Stomach (tissue), 9 donors: ENCODE results near the gene RNPEPL1. TPM values are rescaled to one million over a fixed set of nuclear protein-coding genes. Genes with fewer than 3 reads are reported as not detected.

Source experiments
- DNase-seq, 2 donors: peaks; one replicate each; pipeline versions ENCODE4 v3.0.0 to v3.0.0-alpha.2; 2013 to 2019
- H3K27ac ChIP-seq, 5 donors: fragments of 200-600 bp in 4 of 5; sonication (generic) in 4 of 5; one replicate each; pipeline ENCODE4 v1.5.1; 2013 to 2019; ENCODE audit warnings: mild to moderate bottlenecking in 1 of 5, moderate library complexity in 1 of 5
- H3K27me3 ChIP-seq, 3 donors: fragments of 200-600 bp; sonication (generic); one replicate each; pipeline ENCODE4 v1.5.1; 2017 to 2019; ENCODE audit warnings: mixed run types in 1 of 3
- H3K36me3 ChIP-seq, 4 donors: fragments of 200-600 bp; sonication (generic); 1 replicate in 3 of 4; 2 replicates in 1 of 4; pipeline ENCODE4 v1.5.1; 2016 to 2019
- H3K4me1 ChIP-seq, 4 donors: fragments of 200-600 bp; sonication (generic); one replicate each; pipeline ENCODE4 v1.5.1; 2016 to 2019
- H3K4me3 ChIP-seq, 4 donors: fragments of 200-600 bp; sonication (generic) in 3 of 4; one replicate each; pipeline ENCODE4 v1.5.1; 2016 to 2019; ENCODE audit warnings: mild to moderate bottlenecking in 1 of 4
- H3K9me3 ChIP-seq, 4 donors: fragments of 200-600 bp; sonication (generic); one replicate each; pipeline ENCODE4 v1.5.1; 2016 to 2019
- EP300 ChIP-seq: sonication (generic); formaldehyde crosslinking; IDR thresholded peaks from one replicate; pipeline ENCODE4 v1.6.1; 2017; ENCODE audit warnings: antibody characterized with exemption
- POLR2A ChIP-seq, 4 donors: fragments of 450-650 bp; IDR thresholded peaks; one replicate each; pipeline ENCODE4 v1.6.1; 2016; ENCODE audit warnings: antibody characterized with exemption in 4 of 4, control low read depth in 2 of 4, mild to moderate bottlenecking in 1 of 4, moderate library complexity in 1 of 4
- POLR2AphosphoS5 ChIP-seq, 3 donors: sonication (generic); formaldehyde crosslinking; IDR thresholded peaks; one replicate each; pipeline ENCODE4 v1.6.1; 2016; ENCODE audit warnings: antibody characterized with exemption in 3 of 3
- WGBS, 5 donors: extraction: QIAGEN DNeasy Blood & Tissue Kit in 3 of 5; methylation state at CpG; one replicate each; pipeline versions ENCODE4 v1.1.5 to v1.1.7; 2013 to 2018; 5-methylcytosine and 5-hydroxymethylcytosine counted together
- intact Hi-C: fragments of 100-400 bp; cut with DNase I; formaldehyde crosslinking; loops from one replicate; pipeline ENCODE4 v1.15.1; 2023; ENCODE audit warnings: low total_unique reads
- polyA plus RNA-seq, 3 donors: library from polyadenylated mRNA; stranded (reverse); fragments of 200-250 nt; gene quantifications; one replicate each; pipeline ENCODE4 v1.2.3, GENCODE V29; 2013
- total RNA-seq, 5 donors: library from RNA; depleted of rRNA; stranded (reverse); fragments of >200 nt; gene quantifications; one replicate each; pipeline versions ENCODE4 v1.1.0 to v1.2.3, GENCODE V29; 2014 to 2016
- TF ChIP-seq, protein P1 (sequence below), 7 experiments: fragments of 450-650 bp in 4 of 7; fragments of 200-600 bp in 3 of 7; sonication (generic) in 3 of 7; IDR thresholded peaks; one replicate each; pipeline ENCODE4 v1.5.1; 2016 to 2019; ENCODE audit warnings: antibody characterized with exemption in 7 of 7, control low read depth in 2 of 7, mild to moderate bottlenecking in 1 of 7
- donor health status: healthy with polysubstance abuse.
- donor health status: Bipolar disorder and iron deficiency.
- donor health status: healthy.

RNPEPL1 gene
- total and polyA plus RNA-seq, 8 donors: 32.7 to 196 (median 124) TPM

DNA sequence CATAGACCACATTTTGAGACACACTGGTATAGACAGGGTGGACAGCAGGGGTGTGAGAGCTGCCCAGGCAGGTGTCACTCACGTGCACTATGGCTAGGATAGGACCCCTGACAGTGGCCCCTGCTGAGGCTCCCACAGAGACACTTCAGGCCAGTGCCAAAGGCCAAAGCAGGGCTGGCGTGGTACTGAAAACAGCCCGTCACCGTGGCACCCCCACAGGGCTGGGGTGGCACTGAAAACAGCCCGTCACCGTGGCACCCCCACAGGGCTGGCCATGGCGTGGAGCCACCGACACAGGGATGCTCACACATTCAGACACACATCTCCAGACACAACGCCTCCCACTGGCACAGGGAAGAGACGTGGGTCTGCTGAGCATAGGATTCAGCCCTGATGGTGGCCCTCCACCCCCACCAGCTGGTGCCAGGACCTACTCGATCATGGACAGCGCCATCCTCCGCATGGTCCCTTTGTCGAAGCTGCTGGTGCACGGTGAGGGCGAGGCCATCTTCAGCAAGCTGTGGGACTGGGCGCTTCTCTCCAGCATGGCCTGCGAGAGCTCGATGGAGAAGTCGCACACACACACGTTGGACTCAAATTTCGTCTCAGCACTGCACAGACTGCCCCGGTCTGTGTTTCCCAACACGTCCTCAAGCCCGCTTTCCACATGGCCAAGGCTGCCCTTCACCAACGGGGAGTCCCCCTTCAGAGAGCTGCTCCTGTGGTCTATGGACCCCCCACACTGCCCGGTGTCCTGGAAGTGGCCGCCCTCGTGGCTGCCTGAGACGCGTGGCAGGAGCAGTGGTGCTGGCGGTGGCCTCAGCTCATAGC lies 44.6 kb upstream of the RNPEPL1 start:
- Histone ChIP-seq H3K27me3 (peaks cover 0 to 16% (median 0%) of the 10 kb centered on the region in 3 donors), H3K9me3 (peaks cover 0 to 23% (median 6%) of the 10 kb centered on the region in 4 donors), H3K27ac (no peak overlapping the region), H3K4me3 (no peak overlapping the region), H3K36me3 (peaks cover 5 to 56% (median 50%) of the 10 kb centered on the region in 4 donors), H3K4me1 (peaks cover 5 to 16% (median 12%) of the 10 kb centered on the region in 4 donors)
- TF ChIP-seq EP300 (no peak), POLR2A (IDR thresholded peaks at IDR 0.05) (no peak), POLR2AphosphoS5 (IDR thresholded peaks at IDR 0.05) (no peak)
- TF ChIP-seq, protein P1, sequence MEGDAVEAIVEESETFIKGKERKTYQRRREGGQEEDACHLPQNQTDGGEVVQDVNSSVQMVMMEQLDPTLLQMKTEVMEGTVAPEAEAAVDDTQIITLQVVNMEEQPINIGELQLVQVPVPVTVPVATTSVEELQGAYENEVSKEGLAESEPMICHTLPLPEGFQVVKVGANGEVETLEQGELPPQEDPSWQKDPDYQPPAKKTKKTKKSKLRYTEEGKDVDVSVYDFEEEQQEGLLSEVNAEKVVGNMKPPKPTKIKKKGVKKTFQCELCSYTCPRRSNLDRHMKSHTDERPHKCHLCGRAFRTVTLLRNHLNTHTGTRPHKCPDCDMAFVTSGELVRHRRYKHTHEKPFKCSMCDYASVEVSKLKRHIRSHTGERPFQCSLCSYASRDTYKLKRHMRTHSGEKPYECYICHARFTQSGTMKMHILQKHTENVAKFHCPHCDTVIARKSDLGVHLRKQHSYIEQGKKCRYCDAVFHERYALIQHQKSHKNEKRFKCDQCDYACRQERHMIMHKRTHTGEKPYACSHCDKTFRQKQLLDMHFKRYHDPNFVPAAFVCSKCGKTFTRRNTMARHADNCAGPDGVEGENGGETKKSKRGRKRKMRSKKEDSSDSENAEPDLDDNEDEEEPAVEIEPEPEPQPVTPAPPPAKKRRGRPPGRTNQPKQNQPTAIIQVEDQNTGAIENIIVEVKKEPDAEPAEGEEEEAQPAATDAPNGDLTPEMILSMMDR (IDR thresholded peaks at IDR 0.05): no peak
- intact Hi-C loops: no loop called here
- WGBS, 5 donors: 95 to 98% (median 97%) methylated on average over 31 to 32 of the region's 32 CpGs
- no peak for DNase-seq

DNA sequence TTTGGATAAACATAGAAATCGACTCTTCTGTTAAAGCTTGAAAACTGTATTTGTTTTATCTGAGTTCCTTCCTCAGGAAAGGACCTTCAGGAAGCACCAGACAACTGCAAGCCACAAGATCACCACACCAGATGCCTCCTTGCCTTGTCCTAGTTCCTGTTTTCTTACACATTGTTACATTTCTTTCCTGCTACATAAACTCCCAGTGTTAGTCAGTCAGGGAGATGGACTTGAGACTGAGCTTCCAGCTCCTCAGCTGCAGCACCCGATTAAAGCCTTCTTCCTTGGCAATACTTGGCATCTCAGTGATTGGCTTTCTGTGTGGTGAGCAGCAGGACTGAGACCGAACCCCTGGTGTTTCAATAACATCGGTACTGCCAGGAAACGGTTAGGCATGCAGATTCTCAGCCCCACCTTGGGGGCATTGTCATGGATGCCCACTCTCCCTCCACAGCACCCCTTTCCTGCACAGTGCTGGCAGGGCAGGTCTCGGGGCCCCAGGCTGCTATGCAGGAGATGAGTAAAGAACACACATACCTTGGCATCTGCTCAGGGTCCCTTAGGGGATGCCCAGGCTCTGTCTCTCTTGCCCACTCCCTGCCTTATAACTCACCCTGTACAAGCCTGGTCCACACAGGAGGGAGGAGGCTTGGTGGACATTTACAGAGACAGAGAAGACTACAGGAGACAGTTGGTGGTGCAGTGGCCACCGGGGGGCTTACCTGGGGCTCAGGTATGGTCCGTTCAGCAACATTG lies 43.1 kb upstream of the RNPEPL1 start:
- no peak overlapping the region for H3K4me3 ChIP-seq
- H3K4me1 ChIP-seq: peaks cover 3 to 6% (median 4%) of the 10 kb centered on the region in 4 donors
- intact Hi-C loops: no loop called here
- H3K27me3 ChIP-seq: peaks cover 0 to 10% (median 0%) of the 10 kb centered on the region in 3 donors
- no peak for DNase-seq
- TF ChIP-seq POLR2A (IDR thresholded peaks at IDR 0.05) (no peak), EP300 (no peak), POLR2AphosphoS5 (IDR thresholded peaks at IDR 0.05) (no peak)
- TF ChIP-seq, protein P1 (IDR thresholded peaks at IDR 0.05): no peak
- 85 to 96% (median 90%) methylated on average over 8 of the region's 8 CpGs for WGBS, 5 donors
- peaks cover 10 to 66% (median 62%) of the 10 kb centered on the region in 4 donors for H3K36me3 ChIP-seq
- no peak overlapping the region for H3K27ac ChIP-seq
- peaks cover 0 to 27% (median 6%) of the 10 kb centered on the region in 4 donors for H3K9me3 ChIP-seq

DNA sequence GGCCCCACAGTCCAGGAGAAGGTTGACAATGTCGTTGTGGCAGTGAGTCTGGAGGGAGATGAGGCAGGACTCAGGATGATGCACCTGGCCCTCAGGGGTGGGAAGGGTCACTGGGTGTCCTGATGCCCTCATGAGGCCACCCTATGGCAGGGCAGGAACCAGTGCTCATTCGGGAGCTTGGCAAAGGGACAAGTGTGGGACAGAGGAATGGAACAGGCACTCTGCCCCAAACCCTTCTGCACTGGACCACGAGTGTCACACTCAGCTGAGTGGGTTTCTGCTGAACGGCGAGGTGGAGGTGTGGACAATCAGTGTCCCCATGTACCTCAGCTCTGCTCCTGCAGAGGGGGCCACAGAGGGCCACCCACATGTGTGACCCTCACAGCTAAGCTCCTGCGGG lies 42.5 kb upstream of the RNPEPL1 start:
- peaks cover 10 to 70% (median 67%) of the 10 kb centered on the region in 4 donors for H3K36me3 ChIP-seq
- DNase-seq: no peak
- H3K4me3 ChIP-seq: no peak overlapping the region
- H3K27ac ChIP-seq: no peak overlapping the region
- no peaks in the 10 kb centered on the region for H3K4me1 ChIP-seq
- WGBS, 5 donors: 92 to 99% (median 98%) methylated on average over 6 of the region's 6 CpGs
- peaks cover 0 to 32% (median 6%) of the 10 kb centered on the region in 4 donors for H3K9me3 ChIP-seq
- intact Hi-C loops: no loop called here
- peaks cover 0 to 4% (median 0%) of the 10 kb centered on the region in 3 donors for H3K27me3 ChIP-seq
- TF ChIP-seq, protein P1 (IDR thresholded peaks at IDR 0.05): no peak
- TF ChIP-seq POLR2AphosphoS5 (IDR thresholded peaks at IDR 0.05): no peak
- TF ChIP-seq EP300: no peak
- TF ChIP-seq POLR2A (IDR thresholded peaks at IDR 0.05): no peak

DNA sequence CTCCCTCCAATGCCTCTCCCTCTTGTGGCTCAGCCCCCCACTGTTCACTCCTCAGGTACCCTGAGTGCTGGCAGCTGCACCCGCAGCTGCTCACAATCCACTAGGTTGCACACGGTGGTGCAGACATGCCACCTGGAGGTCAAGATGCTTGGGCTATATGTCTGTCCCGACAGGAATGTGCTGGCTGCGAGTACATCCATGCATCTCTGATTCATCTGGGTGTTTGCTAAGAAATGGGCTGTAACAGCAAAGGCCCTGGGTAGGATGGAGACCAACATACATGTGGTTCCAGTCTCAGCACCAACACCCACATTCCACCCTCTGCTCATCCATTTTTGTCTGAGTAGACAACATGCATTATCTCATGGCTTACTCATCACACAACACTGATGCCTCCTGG lies 41.8 kb upstream of the RNPEPL1 start:
- WGBS, 5 donors: 85 to 93% (median 92%) methylated on average over 2 to 4 of the region's 4 CpGs

More for the DNA sequence above, 41.8 kb upstream of the RNPEPL1 start:
- intact Hi-C loops: no loop called here
- no peak overlapping the region for H3K4me3 ChIP-seq
- no peak for DNase-seq
- TF ChIP-seq POLR2AphosphoS5 (IDR thresholded peaks at IDR 0.05) (no peak), POLR2A (IDR thresholded peaks at IDR 0.05) (no peak), EP300 (no peak)
- TF ChIP-seq, protein P1 (IDR thresholded peaks at IDR 0.05): no peak
- no peak overlapping the region for H3K27ac ChIP-seq
- peaks cover 0 to 38% (median 13%) of the 10 kb centered on the region in 4 donors for H3K9me3 ChIP-seq
- no peaks in the 10 kb centered on the region for H3K27me3 ChIP-seq
- peaks cover 10 to 77% (median 71%) of the 10 kb centered on the region in 4 donors for H3K36me3 ChIP-seq
- H3K4me1 ChIP-seq: no peaks in the 10 kb centered on the region
